ENCODE results near the gene RPS6KA5. TPM values are rescaled to one million over a fixed set of nuclear protein-coding genes. Genes with fewer than 3 reads are reported as not detected.

Gene RPS6KA5
- total RNA-seq, 1 experiment from 2014 or later = 3.8 TPM

GRCh38 chr14:91005716-91006115, 54.7 kb downstream of the RPS6KA5 start:
- Histone ChIP-seq H3K27me3 (ENCODE audit: insufficient read depth, low read length) (no peaks in the 10 kb centered on the region), H2BK15ac (ENCODE audit: low read depth, low read length) (no peak overlapping the region), H2AK5ac (ENCODE audit: insufficient read length, low read length) (no peak overlapping the region), H3K56ac (ENCODE audit: insufficient read length, low read depth, low read length) (no peak overlapping the region), H3T11ph (ENCODE audit: low read length) (no peak overlapping the region), H3K4ac (ENCODE audit: low read depth, low read length) (no peak overlapping the region), H3K79me2 (ENCODE audit: insufficient read depth, low read length) (no peaks in the 10 kb centered on the region), H4K5ac (ENCODE audit: insufficient read length, low read depth, low read length) (no peak overlapping the region), H2BK5ac (ENCODE audit: insufficient read length, low read length) (no peak overlapping the region), H3K4me1 (ENCODE audit: insufficient read depth, low read length) (no peaks in the 10 kb centered on the region), H3K79me1 (ENCODE audit: insufficient read depth, low read depth, low read length, poor library complexity, severe bottlenecking) (no peaks in the 10 kb centered on the region), H3K9me3 (ENCODE audit: control insufficient read depth, low read depth, low read length) (no peaks in the 10 kb centered on the region), H3K14ac (ENCODE audit: insufficient read depth, low read length) (no peak overlapping the region), H2BK12ac (ENCODE audit: insufficient read length, low read depth, low read length) (no peak overlapping the region), H3K27ac (ENCODE audit: insufficient read length, low read depth, low read length) (no peak overlapping the region), H3K23me2 (ENCODE audit: insufficient read length, low read depth, low read length, poor library complexity, severe bottlenecking) (no peaks in the 10 kb centered on the region), H4K91ac (ENCODE audit: insufficient read length, low read depth, low read length) (no peak overlapping the region), H3K9ac (ENCODE audit: extremely low read depth, insufficient read length, low read length) (no peak overlapping the region), H4K8ac (replicated peaks; ENCODE audit: insufficient read length, low read depth, low read length) (no peak overlapping the region), H2AFZ (ENCODE audit: low read length) (no peak overlapping the region), H2BK120ac (ENCODE audit: low read depth, low read length, poor library complexity, severe bottlenecking) (no peak overlapping the region), H3K18ac (ENCODE audit: insufficient read length, low read depth, low read length) (no peak overlapping the region), H4K20me1 (ENCODE audit: control insufficient read depth, insufficient read depth, insufficient read length) (no peaks in the 10 kb centered on the region), H2BK20ac (ENCODE audit: low read depth, low read length, poor library complexity, severe bottlenecking) (no peak overlapping the region), H3K4me2 (ENCODE audit: insufficient read depth, insufficient read length, low read length) (no peak overlapping the region), H3K23ac (ENCODE audit: insufficient read length, low read depth, low read length) (no peak overlapping the region)
- H3K27ac Mint-ChIP-seq = no peak overlapping the region
- H3K36me3 Mint-ChIP-seq (ENCODE audit: insufficient read depth in 1 of 3, low read depth in 3 of 3) = no peaks in the 10 kb centered on the region
- no peaks in the 10 kb centered on the region for H3K27me3 Mint-ChIP-seq (ENCODE audit: low read depth)
- no peak for DNase-seq
- no peak for TF ChIP-seq CTCF (conservative IDR thresholded peaks at IDR 0.05)
- peaks cover 0 to 4% of the 10 kb centered on the region in 2 experiments; a peak in 1 of 4 replicates for H3K4me1 Mint-ChIP-seq
- H3K4me3 Mint-ChIP-seq = no peak overlapping the region
- H3K9me3 Mint-ChIP-seq = no peaks in the 10 kb centered on the region
